Loucy (cell line): ENCODE measurements around the gene ZNF92.

ENCODE experiments used
- CTCF ChIP-seq: fragments of 200-600 bp; sonication (generic); conservative IDR thresholded peaks from 2 replicates; pipeline ENCODE4 v1.5.1; 2014; ENCODE audit warnings: mild to moderate bottlenecking, antibody characterized with exemption, low read length
- EZH2phosphoT487 ChIP-seq: fragments of 200-600 bp; IDR thresholded peaks from 2 replicates; pipeline ENCODE4 v1.6.1; 2018; ENCODE audit warnings: antibody characterized with exemption, mild to moderate bottlenecking, moderate library complexity, borderline replicate concordance

DNA sequence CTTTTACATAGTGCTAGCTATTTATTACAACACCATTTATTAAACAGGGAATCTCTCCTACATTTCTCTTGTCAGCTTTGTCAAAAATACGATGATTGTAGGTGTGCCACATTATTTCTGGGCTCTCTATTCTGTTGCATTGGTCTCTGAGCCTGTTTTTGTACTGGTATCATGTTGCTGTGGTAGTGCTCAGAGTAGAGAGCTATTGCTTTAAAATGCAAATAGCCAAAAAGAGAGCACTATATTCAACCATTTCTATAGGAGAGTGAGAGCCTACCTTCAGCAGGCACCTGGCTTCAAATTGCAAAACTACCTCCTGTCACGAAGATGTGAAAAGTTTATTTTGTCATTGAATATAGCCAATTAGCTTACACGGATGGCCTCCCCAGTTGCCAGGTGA, 8.1 kb downstream of the ZNF92 start:
- TF ChIP-seq CTCF, result no peak
- no peak for TF ChIP-seq EZH2phosphoT487
